LoVo (cell line): ENCODE measurements around the gene MAD2L1BP.
"Not testable (repeated sequence)": the region's sequence is repeated elsewhere in the genome, so short reads cannot be mapped to it uniquely, and the experiment has no call there.

ENCODE experiments used
- DNase-seq: peaks from one replicate; pipeline ENCODE4 v3.0.0-alpha.2; 2016; ENCODE audit warnings: low spot score

The MAD2L1BP gene

GRCh38 chr6:43627008-43627825 lies 8.4 kb upstream of the MAD2L1BP start:
- DNase-seq, result peak; percentile 93

DNA sequence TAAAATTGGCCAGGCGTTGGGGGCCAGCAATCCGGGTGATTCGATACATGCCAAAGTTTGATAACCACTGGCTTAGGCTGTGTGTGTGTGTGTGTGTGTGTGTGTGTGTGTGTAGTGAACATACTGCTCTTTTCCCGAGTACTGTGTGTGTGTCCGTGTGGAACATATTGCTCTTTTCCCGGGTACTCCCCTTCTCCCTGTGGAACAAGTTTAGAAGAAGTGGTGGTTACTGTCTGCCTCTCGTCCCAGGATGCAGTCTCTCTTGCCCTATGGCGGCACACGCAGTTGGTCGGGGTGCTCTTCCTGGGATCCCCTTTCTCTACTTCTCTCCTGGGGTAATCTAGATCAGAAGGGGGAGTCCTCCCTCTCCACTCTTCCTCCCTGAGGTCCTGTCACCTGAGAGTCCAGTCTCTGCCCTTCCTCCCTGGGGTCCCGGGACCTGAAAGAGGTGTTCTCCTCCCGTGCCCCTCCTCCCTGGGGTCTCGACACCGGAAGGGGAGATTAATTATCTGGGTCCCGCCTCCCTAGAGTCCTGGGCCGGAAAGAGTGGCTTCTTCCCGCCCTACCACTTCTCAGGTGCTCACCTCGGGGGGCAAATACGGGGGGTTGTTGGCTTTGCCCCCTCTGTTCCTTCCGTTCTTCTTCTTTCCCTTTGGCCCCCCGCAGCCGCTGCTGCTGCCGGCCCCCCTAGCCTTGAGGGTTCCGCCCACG lies 7.1 kb upstream of the MAD2L1BP start:
- peak; percentile 58 for DNase-seq

DNA sequence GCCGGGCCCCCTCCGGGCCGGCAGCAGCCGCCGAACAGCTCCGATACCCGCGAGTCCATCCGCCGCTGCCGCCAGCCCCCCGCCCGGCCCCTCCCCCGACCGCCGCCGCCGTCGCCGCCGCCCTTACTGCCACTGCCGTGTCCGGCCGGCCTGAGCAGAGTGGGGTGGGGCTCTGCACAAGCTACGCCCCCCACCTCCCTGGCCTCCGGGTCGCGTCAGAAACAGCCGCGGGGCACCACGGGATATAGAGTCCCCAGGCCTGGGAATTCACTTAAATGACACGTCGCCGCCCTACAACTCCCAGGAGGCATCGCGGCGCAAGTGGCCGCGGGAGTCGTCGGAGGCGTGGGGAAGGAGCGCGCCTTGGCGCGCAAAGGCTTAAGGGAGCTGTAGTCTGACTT lies 6.5 kb upstream of the MAD2L1BP start, which contains the start of gene GTPBP2:
Gene GTPBP2 (minus strand): TSS at position 161 of the 401 bp plus-strand sequence. CDS start 102 bp downstream, at position 59.
- DNase-seq, result peak; percentile 99

DNA sequence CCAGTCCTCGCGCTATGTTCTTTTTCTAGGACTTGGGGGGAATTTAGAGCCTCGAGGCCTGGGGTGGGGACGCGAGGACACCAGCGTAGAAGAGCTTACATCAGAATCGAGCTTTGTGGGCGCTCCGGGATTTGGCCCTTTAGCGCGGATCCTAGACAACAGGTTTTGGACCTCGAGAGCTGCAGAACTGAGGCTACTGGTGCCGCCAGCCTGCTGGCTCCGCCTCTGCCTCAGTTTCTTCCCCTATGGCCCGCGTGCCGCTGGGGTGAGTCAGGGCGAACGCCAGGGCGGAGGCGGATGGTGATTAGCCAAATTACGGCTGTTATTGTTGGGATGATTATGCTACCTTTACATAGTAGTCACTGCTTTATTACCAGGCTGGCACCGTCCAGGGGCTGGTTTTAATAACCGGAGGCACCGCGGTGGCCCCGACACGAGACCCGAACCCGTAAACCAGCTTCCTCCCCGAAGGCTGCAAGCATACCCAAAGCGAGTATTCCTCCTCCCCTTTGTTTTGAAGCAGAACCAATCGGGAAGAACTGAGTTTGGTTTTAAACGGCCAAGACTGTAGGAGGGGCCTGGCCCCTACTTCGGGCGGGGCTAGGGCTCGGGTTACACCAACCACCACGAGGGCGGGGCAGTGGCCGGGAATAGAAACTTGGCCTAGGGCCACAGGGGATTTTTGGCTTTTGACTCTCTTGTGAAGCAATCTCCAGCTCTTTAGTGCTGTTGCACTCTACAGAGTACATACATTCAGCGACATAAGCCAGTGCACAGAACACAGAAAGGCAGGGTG lies 5.9 kb upstream of the MAD2L1BP start:
- peak; percentile 95 for DNase-seq

DNA sequence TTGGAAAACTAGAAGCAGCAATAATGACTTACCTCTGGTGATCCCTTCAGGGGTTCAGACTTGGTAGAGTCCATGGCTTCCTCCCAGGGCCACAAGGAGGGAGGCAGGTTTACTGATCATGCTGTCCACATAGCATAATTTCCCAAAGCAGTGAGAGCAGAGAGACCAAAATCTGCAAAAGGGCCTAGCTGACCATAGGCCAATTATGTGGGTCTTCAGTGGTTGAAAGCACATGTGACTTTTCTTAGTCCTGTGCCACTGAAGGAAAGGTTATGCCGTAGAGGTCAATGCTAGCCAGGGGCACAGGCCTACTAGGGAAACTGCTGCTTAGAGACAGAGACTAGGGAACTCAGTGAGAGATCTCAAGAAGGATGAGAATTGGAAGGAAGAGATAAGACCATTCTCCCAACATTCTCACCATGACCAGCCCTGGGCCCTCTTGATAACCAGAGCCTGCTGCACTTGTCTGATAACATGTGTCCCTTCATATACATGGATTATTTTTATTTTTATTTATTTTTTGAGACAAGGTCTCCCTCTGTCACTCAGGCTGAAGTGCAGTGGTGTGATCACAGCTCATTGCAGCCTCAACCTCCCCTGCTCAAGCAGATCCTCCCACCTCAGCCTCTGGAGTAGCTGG lies 4.5 kb upstream of the MAD2L1BP start:
- DNase-seq, result no peak

GRCh38 chr6:43633002-43633401 lies 2.6 kb upstream of the MAD2L1BP start:
- DNase-seq, result not testable (repeated sequence)

DNA sequence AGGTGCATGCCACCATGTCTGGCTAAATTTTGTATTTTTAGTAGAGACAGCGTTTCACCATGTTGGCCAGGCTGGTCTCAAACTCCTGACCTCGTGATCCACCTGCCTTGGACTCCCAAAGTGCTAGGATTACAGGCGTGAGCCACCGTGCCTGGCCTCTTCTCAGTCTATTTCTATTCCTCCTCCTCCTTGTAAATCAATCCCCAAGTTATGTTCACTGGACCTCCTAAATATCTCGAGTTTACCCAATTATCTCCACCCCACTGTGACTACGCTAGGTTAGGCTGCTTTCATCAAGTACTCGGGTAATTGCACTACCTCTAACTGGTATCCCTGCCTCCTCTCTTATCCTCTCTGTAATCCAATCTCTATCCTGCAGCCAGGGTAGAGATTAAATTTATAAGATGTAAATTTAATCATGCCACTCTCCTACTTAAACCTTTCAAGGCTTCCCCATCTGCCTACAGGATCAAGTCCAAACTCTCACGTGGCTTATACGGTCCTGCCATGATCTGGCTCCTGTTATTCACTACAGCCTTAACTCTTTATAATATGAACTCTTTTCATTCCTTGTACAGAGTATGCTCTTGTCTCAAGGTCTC lies 837 bp upstream of the MAD2L1BP start:
- no peak for DNase-seq

DNA sequence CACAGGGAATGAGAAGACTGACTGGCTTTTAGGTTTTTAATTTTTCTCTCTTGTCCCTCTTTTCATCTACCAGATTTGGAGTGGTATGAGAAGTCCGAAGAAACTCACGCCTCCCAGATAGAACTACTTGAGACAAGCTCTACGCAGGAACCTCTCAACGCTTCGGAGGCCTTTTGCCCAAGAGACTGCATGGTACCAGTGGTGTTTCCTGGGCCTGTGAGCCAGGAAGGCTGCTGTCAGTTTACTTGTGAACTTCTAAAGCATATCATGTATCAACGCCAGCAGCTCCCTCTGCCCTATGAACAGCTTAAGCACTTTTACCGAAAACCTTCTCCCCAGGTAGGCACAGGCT lies 644 bp downstream of the MAD2L1BP start:
- no peak for DNase-seq

GRCh38 chr6:43639984-43640800 lies 4.6 kb downstream of the MAD2L1BP start:
- DNase-seq, result no peak

GRCh38 chr6:43644940-43645612 lies 9.4 kb downstream of the MAD2L1BP start, which contains the start of gene RSPH9:
Gene RSPH9, plus strand, starts transcription at chr6:43645036. Its CDS starts 63 bp downstream, at chr6:43645099.
- DNase-seq, result no peak

GRCh38 chr6:43645613-43645964 lies 9.9 kb downstream of the MAD2L1BP start:
- no peak for DNase-seq

- no peak for DNase-seq
These were observed 12.0 kb downstream of the MAD2L1BP start for GRCh38 chr6:43647613-43648012.

- no peak for DNase-seq
These were observed 12.6 kb downstream of the MAD2L1BP start for GRCh38 chr6:43648248-43648647.

DNA sequence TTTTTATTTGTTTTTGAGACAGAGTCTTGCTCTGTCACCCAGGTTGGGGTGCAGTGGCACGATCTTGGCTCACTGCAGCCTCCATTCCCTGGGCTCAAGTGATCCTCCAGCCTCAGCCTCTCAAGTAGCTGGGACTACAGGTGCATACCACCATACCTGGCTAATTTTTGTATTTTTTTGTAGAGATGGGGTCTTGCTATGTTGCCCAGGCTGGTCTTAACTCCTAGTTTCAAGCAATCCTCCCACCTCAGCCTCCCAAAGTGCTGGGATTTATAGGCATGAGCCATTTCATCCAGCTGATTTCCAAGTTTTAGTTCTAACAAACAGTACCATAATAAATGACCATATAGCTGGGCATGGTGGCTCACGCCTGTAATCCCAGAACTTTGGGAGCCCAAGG lies 17.2 kb downstream of the MAD2L1BP start:
- not testable (repeated sequence) for DNase-seq

DNA sequence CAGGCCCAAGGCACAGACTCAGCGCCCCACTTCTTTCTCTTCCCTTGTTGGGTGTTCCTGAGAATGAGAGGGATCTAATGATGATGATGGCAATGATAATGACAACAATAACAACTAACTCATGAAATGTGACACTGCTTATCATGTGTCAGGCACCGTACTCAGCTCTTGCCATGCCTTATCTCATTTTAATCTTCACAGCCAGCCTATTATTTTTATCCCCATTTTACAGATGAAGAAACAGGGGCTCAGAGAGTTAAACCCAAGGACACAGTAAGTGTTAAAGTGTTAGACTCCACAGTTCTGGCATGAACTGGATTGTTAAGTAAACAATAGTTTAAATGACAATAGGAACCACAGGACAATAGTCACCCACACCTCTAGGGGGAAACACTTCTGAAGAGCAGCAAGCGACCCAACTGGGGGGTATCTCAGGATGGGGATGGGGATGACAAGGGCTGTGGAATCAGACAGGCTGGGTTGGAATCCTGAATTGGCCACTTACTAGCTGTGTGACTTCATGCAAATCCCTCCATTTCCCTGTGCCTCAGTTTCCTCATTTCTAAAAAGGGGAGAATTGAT lies 21.7 kb downstream of the MAD2L1BP start:
- no peak for DNase-seq

DNA sequence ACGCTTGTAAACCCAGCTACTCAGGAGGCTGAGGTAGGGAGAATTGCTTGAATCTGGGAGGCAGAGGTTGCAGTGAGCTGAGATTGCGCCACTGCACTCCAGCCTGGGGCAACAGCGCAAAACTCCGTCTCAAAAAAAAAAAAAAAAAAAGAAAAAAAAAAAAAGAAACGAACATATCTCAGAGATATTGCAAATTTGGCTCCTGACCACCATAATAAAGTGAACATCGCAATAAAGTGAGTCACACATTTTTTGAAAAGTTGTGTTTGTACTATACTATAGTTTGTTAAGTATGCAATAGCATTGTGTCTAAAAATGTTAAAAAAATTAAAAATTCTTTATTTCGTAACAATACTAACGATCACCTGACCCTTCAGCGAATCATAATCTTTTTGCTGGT lies 22.5 kb downstream of the MAD2L1BP start:
- no peak for DNase-seq

GRCh38 chr6:43662948-43663347 lies 27.3 kb downstream of the MAD2L1BP start:
- not testable (repeated sequence) for DNase-seq

DNA sequence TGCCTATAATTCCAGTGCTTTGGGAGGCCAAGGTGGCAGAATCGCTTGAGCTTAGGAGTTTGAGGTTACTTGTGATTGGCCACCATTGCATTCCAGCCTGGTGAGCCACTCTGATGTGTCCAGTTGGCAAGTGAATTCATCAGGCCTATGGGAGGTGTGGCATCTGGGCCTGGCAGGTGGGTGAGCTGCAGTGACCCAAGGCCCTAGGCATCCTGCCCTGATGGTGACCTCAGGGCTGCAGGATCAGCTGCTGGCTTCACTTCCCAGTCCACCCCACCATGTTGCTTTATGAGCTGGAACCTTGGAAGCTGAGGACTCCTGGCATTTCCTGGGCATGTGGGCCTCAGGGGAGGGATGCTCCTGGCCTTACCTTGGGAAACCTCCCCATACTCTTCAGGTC lies 29.7 kb downstream of the MAD2L1BP start:
- DNase-seq, result peak; percentile 52

- DNase-seq, result no peak
These were observed 30.7 kb downstream of the MAD2L1BP start for GRCh38 chr6:43666196-43666920.
